GM13977 (cell line): ENCODE results near the gene ECI2.

Experiments
- DNase-seq: peaks from one replicate; pipeline ENCODE4 v3.0.0; 2012; ENCODE audit warnings: low spot score
- CTCF ChIP-seq: IDR thresholded peaks from 2 replicates; pipeline ENCODE4 v1.5.1; 2012; ENCODE audit warnings: mild to moderate bottlenecking, control low read depth; ENCODE audit not compliant: insufficient read depth; ENCODE audit errors: extremely low read depth, missing control alignments
- in situ Hi-C: fragments of 300-500 bp; cut with MboI; formaldehyde crosslinking; loops from one replicate; pipeline ENCODE4 v1.12.0; 2022; ENCODE audit warnings: low sequenced_read_pairs, low pct_unique_long_range_greater_than_20kb, mixed read lengths, inconsistent platforms; ENCODE audit not compliant: unreplicated experiment

Gene ECI2

DNA sequence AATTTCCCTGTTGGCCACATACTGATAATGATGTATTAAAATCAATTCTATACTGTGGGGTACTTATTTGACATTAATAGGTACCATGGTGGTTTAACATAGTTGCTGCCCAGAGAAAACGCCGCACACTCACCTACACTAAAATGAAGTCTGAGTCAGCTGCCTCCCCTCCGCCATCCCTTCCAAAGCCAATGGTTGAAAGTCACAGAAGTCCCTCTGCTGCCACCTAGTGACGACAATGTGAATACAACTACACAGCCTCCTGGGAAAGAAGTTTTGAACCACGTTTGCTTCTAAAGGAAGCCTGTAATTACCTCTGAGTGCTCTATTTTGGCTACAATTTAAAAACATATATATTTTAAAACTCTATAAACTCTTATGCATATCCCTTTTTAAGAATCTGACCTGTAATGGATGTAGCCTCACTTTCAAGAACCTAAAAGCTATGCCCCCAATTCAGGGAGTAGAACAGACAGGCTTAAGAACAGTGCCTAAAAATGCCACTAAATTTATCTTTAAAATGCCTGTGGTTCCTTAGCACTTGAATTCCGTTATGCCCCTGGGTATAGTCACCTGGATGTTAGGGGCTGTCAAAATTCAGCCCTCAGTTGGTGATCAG is 20.6 kb upstream of the ECI2 start:
- TF ChIP-seq CTCF, result peak; percentile 79
- in situ Hi-C loops, result loop anchor here (25.0 kb wide), 1 partner anchor 419 kb away; no protein-coding TSS in a partner anchor
- DNase-seq, result peak; percentile 73

DNA sequence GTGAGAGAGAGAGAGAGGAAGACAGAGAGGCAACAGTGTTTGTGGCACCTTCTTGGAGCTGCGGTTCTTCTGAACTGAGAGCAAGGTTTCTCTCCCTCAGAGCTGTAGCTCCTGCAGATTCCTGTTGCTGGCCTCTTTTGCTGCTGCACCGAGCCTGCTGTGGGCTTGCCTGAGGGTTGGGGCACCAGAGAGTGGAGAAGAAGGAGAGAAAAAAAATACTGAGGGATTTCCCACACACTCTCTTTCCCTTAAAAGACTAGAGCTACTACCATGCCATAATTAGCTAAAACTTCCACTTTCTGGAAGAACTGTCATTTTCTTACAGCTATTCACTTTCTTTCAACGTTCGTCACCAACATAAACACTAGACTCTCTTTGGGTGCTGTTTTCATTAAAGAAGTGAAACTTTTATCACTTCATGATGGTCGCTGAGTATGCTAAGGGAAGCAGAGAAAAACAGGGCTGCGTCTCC is 18.2 kb upstream of the ECI2 start:
- in situ Hi-C loops, result loop anchor here (25.0 kb wide), 1 partner anchor 416 kb away; no protein-coding TSS in a partner anchor
- TF ChIP-seq CTCF, result no peak
- DNase-seq, result no peak

GRCh38 chr6:4145083-4145482 is 9.7 kb upstream of the ECI2 start:
- in situ Hi-C loops, result no loop called here
- no peak for DNase-seq
- no peak for TF ChIP-seq CTCF

- in situ Hi-C loops, result no loop called here
- no peak for DNase-seq
- no peak for TF ChIP-seq CTCF
These were observed 3.9 kb upstream of the ECI2 start for GRCh38 chr6:4139272-4139671.

- TF ChIP-seq CTCF, result no peak
- in situ Hi-C loops, result no loop called here
These were observed 2.8 kb upstream of the ECI2 start for GRCh38 chr6:4138186-4138585.

DNA sequence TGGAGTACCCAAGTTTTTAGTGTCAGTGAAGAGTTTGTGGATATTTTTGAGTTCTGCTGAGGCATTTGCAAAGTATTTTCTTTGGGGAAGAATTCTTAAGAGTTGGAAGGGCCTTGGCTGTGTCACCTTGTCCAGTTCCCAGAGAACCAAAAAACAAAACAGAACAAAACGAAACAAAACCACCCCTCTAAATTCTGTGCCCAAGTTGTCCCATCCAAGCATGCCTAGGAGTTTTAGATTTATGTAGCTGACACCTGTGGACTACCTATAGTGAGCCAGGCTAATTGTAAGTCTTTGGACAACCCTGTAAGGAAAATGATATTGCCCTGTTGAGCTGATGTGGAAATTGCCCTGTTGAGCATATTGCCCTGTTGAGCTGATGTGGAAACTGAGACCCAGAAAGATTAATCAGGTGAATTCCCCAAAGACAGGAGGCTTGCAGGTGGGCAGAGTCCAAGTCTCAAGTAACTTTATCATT is 1.0 kb upstream of the ECI2 start:
- TF ChIP-seq CTCF, result no peak
- DNase-seq, result no peak
- in situ Hi-C loops, result no loop called here

More at GRCh38 chr6:4138186-4138585, 2.8 kb upstream of the ECI2 start:
- no peak for DNase-seq
